KMS-11 (cell line): Measurements from ENCODE around the gene DCANP1.

ENCODE experiments used
- H2AFZ ChIP-seq: fragments of 200-600 bp; sonication (generic); 2 replicates; pipeline ENCODE4 v1.6.1; 2016; ENCODE audit warnings: antibody characterized with exemption, mixed run types, low read depth
- H3K27ac ChIP-seq: fragments of 200-600 bp; sonication (generic); 2 replicates; pipeline ENCODE4 v1.6.1; 2016; ENCODE audit warnings: mild to moderate bottlenecking, mixed run types
- H3K27me3 ChIP-seq: fragments of 200-600 bp; sonication (generic); 2 replicates; pipeline ENCODE4 v1.6.1; 2017; ENCODE audit warnings: mild to moderate bottlenecking, low read depth, mixed run types, moderate library complexity; ENCODE audit not compliant: insufficient read depth
- H3K36me3 ChIP-seq: fragments of 200-600 bp; sonication (generic); 2 replicates; pipeline ENCODE4 v1.6.1; 2017; ENCODE audit warnings: mild to moderate bottlenecking, mixed run types; ENCODE audit not compliant: insufficient read depth
- H3K4me1 ChIP-seq: fragments of 200-600 bp; sonication (generic); 2 replicates; pipeline ENCODE4 v1.6.1; 2016; ENCODE audit warnings: mild to moderate bottlenecking, low read depth, mixed run types; ENCODE audit not compliant: poor library complexity, severe bottlenecking
- H3K4me2 ChIP-seq: fragments of 200-600 bp; sonication (generic); 2 replicates; pipeline ENCODE4 v1.7.0; 2016; ENCODE audit warnings: mild to moderate bottlenecking, mixed run types
- H3K4me3 ChIP-seq: fragments of 200-600 bp; sonication (generic); IDR thresholded peaks from 2 replicates; pipeline ENCODE4 v1.6.1; 2017; ENCODE audit warnings: low read depth, low read length, mixed read lengths; ENCODE audit not compliant: insufficient read depth
- H3K79me2 ChIP-seq: fragments of 200-600 bp; sonication (generic); 2 replicates; pipeline ENCODE4 v1.6.1; 2016; ENCODE audit warnings: low read depth, mixed run types; ENCODE audit not compliant: insufficient read depth
- H3K9ac ChIP-seq: fragments of 200-600 bp; sonication (generic); 2 replicates; pipeline ENCODE4 v1.6.1; 2016; ENCODE audit warnings: mild to moderate bottlenecking, mixed run types
- H4K20me1 ChIP-seq: fragments of 200-600 bp; sonication (generic); 2 replicates; pipeline ENCODE4 v1.6.1; 2016; ENCODE audit warnings: mild to moderate bottlenecking, mixed run types; ENCODE audit not compliant: insufficient read depth
- CTCF ChIP-seq: fragments of 200-600 bp; sonication (generic); conservative IDR thresholded peaks from 2 replicates; pipeline ENCODE4 v1.6.1; 2017; ENCODE audit warnings: low read depth, mild to moderate bottlenecking, antibody characterized with exemption, low read length, moderate library complexity, mixed read lengths

Gene DCANP1

GRCh38 chr5:135445306-135445985 is 1.7 kb downstream of the DCANP1 start:
- no peaks in the 10 kb centered on the region for H3K27me3 ChIP-seq
- no peak for TF ChIP-seq CTCF
- H3K4me3 ChIP-seq: no peak overlapping the region
- H3K4me2 ChIP-seq: no peak overlapping the region
- H3K9ac ChIP-seq: no peak overlapping the region
- no peaks in the 10 kb centered on the region for H3K36me3 ChIP-seq
- H2AFZ ChIP-seq: no peak overlapping the region
- H3K27ac ChIP-seq: no peak overlapping the region
- no peaks in the 10 kb centered on the region for H3K4me1 ChIP-seq
- H3K79me2 ChIP-seq: no peaks in the 10 kb centered on the region
- H4K20me1 ChIP-seq: no peaks in the 10 kb centered on the region

GRCh38 chr5:135444881-135445280 is 2.3 kb downstream of the DCANP1 start:
- no peaks in the 10 kb centered on the region for H4K20me1 ChIP-seq
- no peak overlapping the region for H2AFZ ChIP-seq
- H3K27ac ChIP-seq: no peak overlapping the region
- no peaks in the 10 kb centered on the region for H3K4me1 ChIP-seq
- no peaks in the 10 kb centered on the region for H3K36me3 ChIP-seq
- H3K4me3 ChIP-seq: no peak overlapping the region
- no peak overlapping the region for H3K9ac ChIP-seq
- H3K27me3 ChIP-seq: no peaks in the 10 kb centered on the region
- H3K4me2 ChIP-seq: no peak overlapping the region
- H3K79me2 ChIP-seq: no peaks in the 10 kb centered on the region
- no peak for TF ChIP-seq CTCF

- no peak overlapping the region for H3K4me3 ChIP-seq
- no peak overlapping the region for H3K9ac ChIP-seq
- no peak overlapping the region for H2AFZ ChIP-seq
- no peak overlapping the region for H3K27ac ChIP-seq
- H3K36me3 ChIP-seq: no peaks in the 10 kb centered on the region
- no peaks in the 10 kb centered on the region for H4K20me1 ChIP-seq
- H3K79me2 ChIP-seq: no peaks in the 10 kb centered on the region
- no peak overlapping the region for H3K4me2 ChIP-seq
- TF ChIP-seq CTCF: no peak
- no peaks in the 10 kb centered on the region for H3K4me1 ChIP-seq
- no peaks in the 10 kb centered on the region for H3K27me3 ChIP-seq
Observed at GRCh38 chr5:135444360-135444759, 2.8 kb downstream of the DCANP1 start.

DNA sequence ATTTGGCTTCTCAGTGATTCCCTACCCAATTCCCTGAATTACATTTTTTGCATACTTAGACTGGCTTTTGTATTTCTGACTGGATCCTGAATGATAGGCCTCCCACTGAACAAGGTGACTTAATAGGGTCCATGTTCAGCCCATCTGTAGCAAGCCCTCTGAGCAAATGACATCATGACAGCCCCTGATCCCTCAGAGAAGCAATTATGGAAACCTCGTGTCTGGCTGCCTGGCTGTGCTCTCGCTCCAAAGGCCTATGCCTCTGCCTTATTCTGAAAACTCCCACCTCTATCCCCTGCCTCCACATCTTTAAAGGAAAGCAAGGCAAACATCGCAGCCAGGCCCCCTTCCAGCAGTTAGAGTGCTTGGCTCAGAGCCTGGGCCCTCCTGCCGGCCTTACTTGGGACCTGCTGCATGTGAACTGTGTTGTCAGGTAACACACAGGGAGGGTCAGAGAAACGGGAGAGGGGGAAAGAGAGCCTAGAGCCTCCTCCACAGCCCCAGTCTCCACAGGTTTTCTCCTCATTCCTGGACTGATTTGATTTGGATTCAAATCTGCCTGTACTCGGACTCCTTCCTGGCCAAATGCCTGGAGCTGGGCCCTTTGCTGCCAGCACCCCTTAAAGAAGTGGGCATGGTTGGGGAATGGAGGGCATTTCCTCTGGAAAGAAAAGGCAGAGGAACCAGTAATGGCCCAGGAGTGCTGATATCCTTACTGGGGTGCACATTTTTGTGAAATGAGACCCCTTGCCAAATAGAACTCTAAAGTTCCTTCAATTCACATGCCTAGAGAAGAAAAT is 3.8 kb downstream of the DCANP1 start:
- Histone ChIP-seq H3K4me2 (no peak overlapping the region), H3K4me1 (no peaks in the 10 kb centered on the region), H3K4me3 (no peak overlapping the region), H3K79me2 (no peaks in the 10 kb centered on the region), H2AFZ (no peak overlapping the region), H3K9ac (no peak overlapping the region), H3K36me3 (no peaks in the 10 kb centered on the region), H3K27me3 (no peaks in the 10 kb centered on the region), H4K20me1 (no peaks in the 10 kb centered on the region), H3K27ac (no peak overlapping the region)
- no peak for TF ChIP-seq CTCF
